Activated B cell treated with CpG ODN at 0.5 μM for 24 hours (primary cell): ENCODE measurements around the gene ZNF135. TPM values are rescaled to one million over a fixed set of nuclear protein-coding genes. Genes with fewer than 3 reads are reported as not detected.

Experiments
- ATAC-seq: fragments of 200-7000 bp; cut with Tn5 transposase; one replicate; pipeline ENCODE4 v1.10.0; 2021; ENCODE audit warnings: low read depth, mild to moderate bottlenecking, moderate library complexity
- CTCF ChIA-PET: fragments of 350-600 bp; sonication (Branson Sonifier 250); formaldehyde crosslinking; loops from one replicate; lab custom pipeline; 2021; ENCODE audit warnings: antibody characterized with exemption; lab: Charles Lee
- POLR2A ChIA-PET: fragments of 350-600 bp; sonication (Branson Sonifier 250); formaldehyde crosslinking; loops from one replicate; lab custom pipeline; 2021; ENCODE audit warnings: antibody characterized with exemption; lab: Charles Lee
- DNase-seq: peaks from one replicate; pipeline ENCODE4 v3.0.0; 2022
- H3K27ac Mint-ChIP-seq: one replicate; pipeline ENCODE4 v1.8.0; 2020; ENCODE audit warnings: mixed read lengths
- H3K27me3 Mint-ChIP-seq: one replicate; pipeline ENCODE4 v1.8.0; 2021; ENCODE audit warnings: mixed read lengths
- H3K36me3 Mint-ChIP-seq: one replicate; pipeline ENCODE4 v1.8.0; 2021; ENCODE audit warnings: low read depth, mixed read lengths
- H3K4me1 Mint-ChIP-seq: one replicate; pipeline ENCODE4 v1.8.0; 2021; ENCODE audit warnings: mixed read lengths
- H3K4me3 Mint-ChIP-seq: one replicate; pipeline ENCODE4 v1.8.0; 2020; ENCODE audit warnings: mild to moderate bottlenecking, mixed read lengths
- H3K9me3 Mint-ChIP-seq: one replicate; pipeline ENCODE4 v1.8.0; 2020; ENCODE audit warnings: mixed read lengths
- CTCF ChIP-seq: fragments of 200-600 bp; IDR thresholded peaks from one replicate; pipeline ENCODE4 v1.8.0; 2022; ENCODE audit warnings: antibody characterized with exemption, mild to moderate bottlenecking
- intact Hi-C: fragments of 100-400 bp; cut with micrococcal nuclease; formaldehyde crosslinking; loops from one replicate; pipeline ENCODE4 v1.15.1; 2024
- total RNA-seq: library from RNA; stranded (reverse); gene quantifications from 2 replicates; pipeline ENCODE4 v1.2.3, GENCODE V29; 2022

ZNF135 gene
- total RNA-seq, 1 donor from 2014 or later = 7.5 TPM

- H3K27me3 Mint-ChIP-seq = peaks cover 10% of the 10 kb centered on the region
- intact Hi-C loops = no loop called here
- peaks cover 32% of the 10 kb centered on the region for H3K36me3 Mint-ChIP-seq
- TF ChIP-seq CTCF = no peak
- CTCF ChIA-PET = no interaction called here
- peaks cover 6% of the 10 kb centered on the region for H3K4me1 Mint-ChIP-seq
- H3K9me3 Mint-ChIP-seq = peaks cover 24% of the 10 kb centered on the region
- peak overlapping the region; percentile 85 for H3K4me3 Mint-ChIP-seq
- POLR2A ChIA-PET = interaction anchor here (0.9 to 1.7 kb wide), 4 partner anchors 58 to 460 kb away, joined by 3 to 41 read pairs (median 4); partner anchors contain the start of genes ZBTB45 and ZNF606
- DNase-seq (no peak), ATAC-seq (no peak)
- no peak overlapping the region for H3K27ac Mint-ChIP-seq
Observed at GRCh38 chr19:58060231-58060630, 1.1 kb downstream of the ZNF135 start.

DNA sequence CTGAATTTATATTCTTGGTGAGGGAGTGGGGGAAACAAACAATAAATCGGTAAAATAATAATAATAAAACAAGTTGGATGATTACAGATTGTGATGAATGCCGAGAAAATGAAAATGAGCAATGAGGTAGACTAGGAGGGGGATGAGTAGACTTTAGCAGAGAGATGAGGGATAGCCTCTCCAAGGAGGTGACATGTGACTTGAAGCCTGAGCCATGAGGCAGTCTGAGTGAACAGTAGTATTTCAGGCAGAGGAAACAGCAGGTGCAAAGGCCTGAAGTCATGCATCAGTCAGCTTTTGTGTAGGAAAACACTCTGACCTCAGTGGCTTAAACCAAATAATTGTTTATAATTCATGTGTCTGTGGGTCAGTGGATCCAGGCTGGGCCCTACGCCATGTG, 4.6 kb downstream of the ZNF135 start:
- ATAC-seq = no peak
- no peak overlapping the region for H3K27ac Mint-ChIP-seq
- peaks cover 63% of the 10 kb centered on the region for H3K36me3 Mint-ChIP-seq
- peaks cover 49% of the 10 kb centered on the region for H3K9me3 Mint-ChIP-seq
- intact Hi-C loops = no loop called here
- no peak for TF ChIP-seq CTCF
- CTCF ChIA-PET = no interaction called here
- POLR2A ChIA-PET = no interaction called here
- no peak overlapping the region for H3K4me3 Mint-ChIP-seq
- no peaks in the 10 kb centered on the region for H3K27me3 Mint-ChIP-seq
- H3K4me1 Mint-ChIP-seq = peaks cover 4% of the 10 kb centered on the region
- no peak for DNase-seq

DNA sequence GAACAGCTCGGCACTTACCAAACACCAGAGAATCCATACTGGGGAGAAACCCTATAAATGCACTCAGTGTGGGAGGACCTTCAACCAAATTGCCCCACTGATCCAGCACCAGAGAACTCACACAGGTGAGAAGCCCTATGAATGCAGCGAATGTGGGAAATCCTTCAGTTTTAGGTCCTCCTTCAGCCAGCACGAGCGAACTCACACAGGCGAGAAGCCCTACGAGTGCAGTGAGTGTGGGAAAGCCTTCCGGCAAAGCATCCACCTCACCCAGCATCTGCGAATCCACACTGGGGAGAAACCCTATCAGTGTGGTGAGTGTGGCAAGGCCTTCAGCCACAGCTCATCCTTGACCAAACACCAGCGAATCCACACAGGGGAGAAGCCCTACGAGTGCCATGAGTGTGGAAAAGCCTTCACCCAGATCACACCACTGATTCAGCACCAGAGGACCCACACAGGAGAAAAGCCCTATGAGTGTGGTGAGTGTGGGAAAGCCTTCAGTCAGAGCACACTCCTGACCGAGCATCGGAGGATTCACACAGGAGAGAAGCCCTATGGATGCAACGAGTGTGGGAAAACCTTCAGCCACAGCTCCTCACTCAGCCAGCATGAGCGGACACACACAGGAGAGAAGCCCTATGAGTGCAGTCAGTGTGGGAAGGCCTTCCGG, 8.3 kb downstream of the ZNF135 start:
- DNase-seq (no peak), ATAC-seq (no peak)
- intact Hi-C loops = no loop called here
- TF ChIP-seq CTCF = no peak
- Mint-ChIP-seq H3K27ac (no peak overlapping the region), H3K27me3 (no peaks in the 10 kb centered on the region), H3K36me3 (peaks cover 65% of the 10 kb centered on the region), H3K4me3 (no peak overlapping the region), H3K4me1 (no peaks in the 10 kb centered on the region), H3K9me3 (peaks cover 55% of the 10 kb centered on the region)
- CTCF ChIA-PET = no interaction called here
- POLR2A ChIA-PET = no interaction called here

DNA sequence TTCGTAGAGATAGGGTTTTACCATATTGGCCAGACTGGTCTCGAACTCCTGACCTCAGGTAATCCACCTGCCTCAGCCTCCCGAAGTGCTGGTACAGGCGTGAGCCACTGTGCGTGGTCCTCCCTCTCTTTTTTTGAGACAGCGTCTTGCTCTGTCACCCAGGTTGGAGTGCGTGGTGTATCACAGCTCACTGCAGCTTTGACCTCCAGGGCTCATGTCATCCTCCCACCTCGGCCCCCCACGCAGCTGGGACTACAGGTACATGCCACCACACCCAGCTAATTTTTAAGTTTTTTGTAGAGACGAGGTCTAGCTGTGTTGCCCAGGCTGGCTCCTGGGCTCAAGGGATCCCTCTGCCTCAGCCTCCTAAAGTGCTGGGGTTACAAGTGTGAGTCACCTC, 20.7 kb downstream of the ZNF135 start:
- H3K27ac Mint-ChIP-seq = no peak overlapping the region
- H3K36me3 Mint-ChIP-seq = peaks cover 26% of the 10 kb centered on the region
- DNase-seq (no peak), ATAC-seq (no peak)
- no peaks in the 10 kb centered on the region for H3K4me1 Mint-ChIP-seq
- ChIA-PET POLR2A (no interaction called here), CTCF (no interaction called here)
- H3K27me3 Mint-ChIP-seq = no peaks in the 10 kb centered on the region
- intact Hi-C loops = no loop called here
- H3K4me3 Mint-ChIP-seq = no peak overlapping the region
- no peak for TF ChIP-seq CTCF
- peaks cover 30% of the 10 kb centered on the region for H3K9me3 Mint-ChIP-seq

GRCh38 chr19:58083021-58083420, 23.9 kb downstream of the ZNF135 start:
- TF ChIP-seq CTCF = no peak
- Mint-ChIP-seq H3K9me3 (peaks cover 26% of the 10 kb centered on the region), H3K27me3 (no peaks in the 10 kb centered on the region), H3K36me3 (peaks cover 33% of the 10 kb centered on the region), H3K4me1 (no peaks in the 10 kb centered on the region), H3K4me3 (no peak overlapping the region), H3K27ac (no peak overlapping the region)
- ChIA-PET POLR2A (no interaction called here), CTCF (no interaction called here)
- intact Hi-C loops = no loop called here
- ATAC-seq (no peak), DNase-seq (no peak)
